ENCODE data around the gene SLC37A1. TPM values are rescaled to one million over a fixed set of nuclear protein-coding genes. Genes with fewer than 3 reads are reported as not detected.

The SLC37A1 gene
- polyA plus RNA-seq, 1 experiment = 0.88 TPM

DNA sequence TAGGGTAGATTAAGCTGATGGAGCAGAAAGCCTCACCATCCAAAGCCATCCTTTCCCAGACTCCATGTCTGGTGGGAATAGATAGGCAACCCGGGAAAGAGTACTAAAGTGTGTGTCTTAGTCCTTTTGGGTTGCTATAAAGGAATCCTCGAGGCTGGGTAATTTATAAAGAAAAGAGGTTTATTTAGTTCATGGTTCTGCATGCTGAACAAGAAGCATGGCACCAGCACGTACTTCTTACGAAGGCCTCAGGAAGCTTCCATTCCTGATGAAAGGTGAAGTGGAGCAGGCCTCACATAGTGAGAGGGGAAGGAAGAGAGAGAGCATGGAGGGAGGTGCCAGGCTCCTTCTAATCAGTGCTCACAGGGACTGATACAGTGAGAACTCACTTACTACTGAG, 6.2 kb upstream of the SLC37A1 start:
- H3K27me3 ChIP-seq (ENCODE audit: control insufficient read depth, insufficient read depth, low read length) = no peaks in the 10 kb centered on the region; the same call in none of the 2 replicates
- H3K36me3 ChIP-seq (ENCODE audit: control insufficient read depth, insufficient read depth, low read length) = no peaks in the 10 kb centered on the region
- no peak for TF ChIP-seq CTCF (IDR thresholded peaks at IDR 0.05; ENCODE audit: insufficient read depth, low read depth, low read length)
- POLR2A ChIA-PET = no interaction called here
- no peak for DNase-seq (ENCODE audit: low read depth)
- CTCF ChIA-PET = no interaction called here
- no peak overlapping the region for H3K4me3 ChIP-seq (ENCODE audit: low read depth, low read length)

DNA sequence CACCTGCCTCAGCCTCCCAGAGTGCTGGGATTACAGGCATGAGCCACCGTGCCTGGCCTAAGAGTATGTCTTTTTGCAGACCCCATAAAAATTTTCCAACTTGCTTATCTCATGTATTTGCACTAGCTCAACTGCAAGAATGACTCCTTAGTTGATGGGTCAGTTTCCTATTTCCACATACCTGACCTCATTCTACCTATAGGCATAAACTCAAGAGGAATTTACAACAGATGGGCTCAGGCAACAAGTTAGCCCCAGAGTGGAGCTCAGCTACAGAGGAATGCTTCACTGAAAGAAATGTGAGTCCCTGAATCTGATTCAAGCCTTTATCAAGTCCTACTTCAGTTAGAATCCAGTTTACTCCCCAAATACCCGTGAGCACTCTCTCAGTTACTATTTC, 5.3 kb upstream of the SLC37A1 start:
- H3K4me3 ChIP-seq (ENCODE audit: low read depth, low read length) = no peak overlapping the region
- POLR2A ChIA-PET = no interaction called here
- DNase-seq (ENCODE audit: low read depth) = no peak
- no peak for TF ChIP-seq CTCF (IDR thresholded peaks at IDR 0.05; ENCODE audit: insufficient read depth, low read depth, low read length)
- no peaks in the 10 kb centered on the region; the same call in none of the 2 replicates for H3K27me3 ChIP-seq (ENCODE audit: control insufficient read depth, insufficient read depth, low read length)
- CTCF ChIA-PET = no interaction called here
- no peaks in the 10 kb centered on the region for H3K36me3 ChIP-seq (ENCODE audit: control insufficient read depth, insufficient read depth, low read length)

DNA sequence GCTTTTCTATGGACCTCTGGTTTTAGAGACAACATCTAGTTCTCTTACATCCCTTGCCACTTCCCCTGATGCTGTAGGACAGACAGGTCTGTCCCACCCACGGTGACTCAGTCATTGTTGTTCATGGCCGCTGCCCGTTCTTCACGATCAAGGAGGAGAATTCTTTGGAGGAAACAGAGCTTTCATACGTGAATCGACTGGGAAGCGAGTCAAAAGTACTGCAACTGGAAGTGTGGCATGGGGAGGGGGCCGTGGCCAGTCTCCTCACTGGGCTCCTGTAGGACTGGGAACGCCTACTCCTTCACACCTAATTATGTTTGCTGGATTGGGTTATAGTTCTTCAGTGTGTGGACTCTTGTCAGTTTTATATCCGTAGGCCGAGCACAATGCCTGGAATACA, 4.4 kb upstream of the SLC37A1 start:
- TF ChIP-seq CTCF (IDR thresholded peaks at IDR 0.05; ENCODE audit: insufficient read depth, low read depth, low read length) = no peak
- no peak for DNase-seq (ENCODE audit: low read depth)
- CTCF ChIA-PET = no interaction called here
- POLR2A ChIA-PET = no interaction called here
- Histone ChIP-seq H3K4me3 (ENCODE audit: low read depth, low read length) (no peak overlapping the region), H3K27me3 (ENCODE audit: control insufficient read depth, insufficient read depth, low read length) (no peaks in the 10 kb centered on the region; the same call in none of the 2 replicates), H3K36me3 (ENCODE audit: control insufficient read depth, insufficient read depth, low read length) (no peaks in the 10 kb centered on the region)

- POLR2A ChIA-PET = no interaction called here
- no peak for DNase-seq (ENCODE audit: low read depth)
- TF ChIP-seq CTCF (IDR thresholded peaks at IDR 0.05; ENCODE audit: insufficient read depth, low read depth, low read length) = no peak
These were observed 1.2 kb upstream of the SLC37A1 start for GRCh38 chr21:42512346-42513034.

GRCh38 chr21:42513985-42514882, 582 bp downstream of the SLC37A1 start:
- POLR2A ChIA-PET = no interaction called here
- TF ChIP-seq CTCF (IDR thresholded peaks at IDR 0.05; ENCODE audit: insufficient read depth, low read depth, low read length) = no peak
- no peak for DNase-seq (ENCODE audit: low read depth)
- Histone ChIP-seq H3K4me3 (ENCODE audit: low read depth, low read length) (peak overlapping the region; percentile 52), H3K27me3 (ENCODE audit: control insufficient read depth, insufficient read depth, low read length) (no peaks in the 10 kb centered on the region; the same call in 1 of the 2 replicates), H3K36me3 (ENCODE audit: control insufficient read depth, insufficient read depth, low read length) (no peaks in the 10 kb centered on the region)
- CTCF ChIA-PET = interaction anchor here (0.6 kb wide), 1 partner anchor 21 kb away, joined by 3 read pairs; no protein-coding TSS in a partner anchor

More at GRCh38 chr21:42512346-42513034, 1.2 kb upstream of the SLC37A1 start:
- CTCF ChIA-PET = no interaction called here
- Histone ChIP-seq H3K36me3 (ENCODE audit: control insufficient read depth, insufficient read depth, low read length) (no peaks in the 10 kb centered on the region), H3K27me3 (ENCODE audit: control insufficient read depth, insufficient read depth, low read length) (no peaks in the 10 kb centered on the region; the same call in 1 of the 2 replicates), H3K4me3 (ENCODE audit: low read depth, low read length) (no peak overlapping the region)

Measured in BJ (cell line).